Jurkat, Clone E6-1 (cell line): ENCODE results near the gene NMNAT3.
A peak's percentile ranks its signal among the peaks of the same experiment; 100 is the strongest.

Experiments
- DNase-seq: peaks from one replicate; pipeline ENCODE4 v3.0.0-alpha.2; 2011; ENCODE audit warnings: low read depth, low spot score
- H3K4me3 ChIP-seq: 2 replicates; pipeline ENCODE4 v1.5.1; 2011; ENCODE audit warnings: mild to moderate bottlenecking, low read length, control low read depth, moderate library complexity

NMNAT3 gene

GRCh38 chr3:139646512-139646911 is 31.3 kb downstream of the NMNAT3 start:
- DNase-seq = no peak
- no peak overlapping the region for H3K4me3 ChIP-seq

- DNase-seq = no peak
- H3K4me3 ChIP-seq = no peak overlapping the region
Observed at GRCh38 chr3:139642996-139643395, 34.8 kb downstream of the NMNAT3 start.

- DNase-seq = no peak
- H3K4me3 ChIP-seq = no peak overlapping the region
Observed at GRCh38 chr3:139640456-139640855, 37.3 kb downstream of the NMNAT3 start.

GRCh38 chr3:139639662-139640061 is 38.1 kb downstream of the NMNAT3 start:
- no peak overlapping the region for H3K4me3 ChIP-seq
- DNase-seq = no peak

- H3K4me3 ChIP-seq = no peak overlapping the region
Observed at GRCh38 chr3:139638518-139638917, 39.3 kb downstream of the NMNAT3 start.

GRCh38 chr3:139636511-139636910 is 41.3 kb downstream of the NMNAT3 start:
- DNase-seq = no peak
- H3K4me3 ChIP-seq = no peak overlapping the region

More at GRCh38 chr3:139638518-139638917, 39.3 kb downstream of the NMNAT3 start:
- DNase-seq = no peak

GRCh38 chr3:139634111-139634635 is 43.6 kb downstream of the NMNAT3 start:
- DNase-seq = no peak
- H3K4me3 ChIP-seq = no peak overlapping the region

- no peak overlapping the region for H3K4me3 ChIP-seq
- no peak for DNase-seq
Observed at GRCh38 chr3:139633511-139633910, 44.3 kb downstream of the NMNAT3 start.

GRCh38 chr3:139630542-139630941 is 47.2 kb downstream of the NMNAT3 start:
- no peak overlapping the region for H3K4me3 ChIP-seq
- DNase-seq = no peak

- peak; percentile 25 for DNase-seq
- H3K4me3 ChIP-seq = no peak overlapping the region
Observed at GRCh38 chr3:139629033-139629432, 48.7 kb downstream of the NMNAT3 start.

GRCh38 chr3:139627759-139628158 is 50.0 kb downstream of the NMNAT3 start:
- no peak overlapping the region for H3K4me3 ChIP-seq
- no peak for DNase-seq

- no peak for DNase-seq
- no peak overlapping the region for H3K4me3 ChIP-seq
Observed at GRCh38 chr3:139620438-139620837, 57.3 kb downstream of the NMNAT3 start.

GRCh38 chr3:139619484-139619883 is 58.3 kb downstream of the NMNAT3 start:
- H3K4me3 ChIP-seq = no peak overlapping the region

GRCh38 chr3:139617672-139618268 is 60.0 kb downstream of the NMNAT3 start:
- DNase-seq = no peak
- no peak overlapping the region for H3K4me3 ChIP-seq

More at GRCh38 chr3:139619484-139619883, 58.3 kb downstream of the NMNAT3 start:
- DNase-seq = no peak

- DNase-seq = no peak
- no peak overlapping the region for H3K4me3 ChIP-seq
Observed at GRCh38 chr3:139611528-139611927, 66.2 kb downstream of the NMNAT3 start.

GRCh38 chr3:139610886-139611285 is 66.9 kb downstream of the NMNAT3 start:
- DNase-seq = no peak
- no peak overlapping the region for H3K4me3 ChIP-seq

- no peak for DNase-seq
- H3K4me3 ChIP-seq = no peak overlapping the region
Observed at GRCh38 chr3:139608924-139609323, 68.8 kb downstream of the NMNAT3 start.

GRCh38 chr3:139608108-139608380 is 69.7 kb downstream of the NMNAT3 start:
- H3K4me3 ChIP-seq = no peak overlapping the region
- no peak for DNase-seq

GRCh38 chr3:139607257-139608107 is 70.3 kb downstream of the NMNAT3 start:
- no peak overlapping the region for H3K4me3 ChIP-seq
- no peak for DNase-seq

GRCh38 chr3:139602003-139602402 is 75.8 kb downstream of the NMNAT3 start:
- H3K4me3 ChIP-seq = no peak overlapping the region
- DNase-seq = no peak
